ENCODE measurements around the gene DEAF1. TPM values are rescaled to one million over a fixed set of nuclear protein-coding genes. Genes with fewer than 3 reads are reported as not detected.

Gene DEAF1
- total and polyA plus RNA-seq, 10 of the 15 experiments (the other 5 are each of a cell fraction or from before 2014, with no cell fraction given), result 0.68 to 51.3 (median 25.9) TPM

GRCh38 chr11:719214-720016 lies 24.4 kb upstream of the DEAF1 start:
- CTCF ChIA-PET, result no interaction called here
- H3K79me2 ChIP-seq (ENCODE audit: control insufficient read depth, insufficient read depth, low read length), result no peaks in the 10 kb centered on the region
- intact Hi-C loops (cut with micrococcal nuclease; ENCODE audit: unreplicated experiment) (loop anchor here (2.0 to 5.0 kb wide), 2 partner anchors 23 to 102 kb away; partner anchors contain the start of gene IRF7), in situ Hi-C loops (cut with MboI) (loop anchor here (10.0 kb wide), 1 partner anchor 55 kb away; no protein-coding TSS in a partner anchor)
- RAD21 ChIA-PET (ENCODE audit: unreplicated experiment), result interaction anchor here (6.3 kb wide), 1 partner anchor 24 kb away, joined by 112 read pairs; the partner anchor contains the start of genes DEAF1 and TMEM80
- TF ChIP-seq ZNF592 (IDR thresholded peaks at IDR 0.05) (no peak), YBX1 (IDR thresholded peaks at IDR 0.05) (no peak), STAT1 (conservative IDR thresholded peaks at IDR 0.05) (no peak), NRF1 (conservative IDR thresholded peaks at IDR 0.05; ENCODE audit: low read depth, low read length) (no peak), TAF1 (IDR thresholded peaks at IDR 0.05; ENCODE audit: borderline replicate concordance, low read depth, low read length) (no peak), RCOR1 (conservative IDR thresholded peaks at IDR 0.05; ENCODE audit: low read depth, low read length) (no peak), JUNB (IDR thresholded peaks at IDR 0.05) (no peak), ZNF622 (IDR thresholded peaks at IDR 0.05) (no peak), RAD51 (IDR thresholded peaks at IDR 0.05) (no peak), ZNF274 (IDR thresholded peaks at IDR 0.05; ENCODE audit: insufficient read depth, insufficient read length) (no peak), CHD1 (IDR thresholded peaks at IDR 0.05; ENCODE audit: low read depth, low read length) (no peak), POLR2A (IDR thresholded peaks at IDR 0.05; ENCODE audit: low read depth, low read length) (no peak), NBN (IDR thresholded peaks at IDR 0.05) (no peak)
- POLR2A ChIA-PET, result interaction anchor here (8.2 kb wide), 1 partner anchor 24 kb away, joined by 72 read pairs; the partner anchor contains the start of genes DEAF1 and TMEM80
- H3K4me2 ChIP-seq (ENCODE audit: control insufficient read depth, insufficient read depth), result no peak overlapping the region
- H3K9me3 ChIP-seq (replicated peaks; ENCODE audit: control insufficient read depth, insufficient read depth, low read length), result no peaks in the 10 kb centered on the region; the same call in 2 of the 3 replicates
- H3K9ac ChIP-seq (ENCODE audit: control insufficient read depth, insufficient read depth, low read length), result no peak overlapping the region
- DNase-seq (ENCODE audit: low read depth, low spot score), result no peak
- H3K4me3 ChIP-seq, result no peak overlapping the region
- H3K36me3 ChIP-seq (ENCODE audit: control insufficient read depth in 2 of 2, insufficient read depth in 2 of 2, low read length in 1 of 2), result no peaks in the 10 kb centered on the region
- 0 out of 4 replicates have a peak, but pooled peaks cover 0 to 3% of the 10 kb centered on the region in 2 experiments for H3K27me3 ChIP-seq (replicated peaks in 1 of 2; ENCODE audit: control insufficient read depth in 2 of 2, insufficient read depth in 2 of 2, low read length in 1 of 2)
- SMC1A ChIA-PET (ENCODE audit: uncharacterized antibody, unreplicated experiment), result interaction anchor here (2.7 kb wide), 1 partner anchor 23 kb away, joined by 30 read pairs; the partner anchor contains the start of gene TMEM80
- H2AFZ ChIP-seq (ENCODE audit: control insufficient read depth, low read depth, low read length), result no peak overlapping the region
- peaks cover 12% of the 10 kb centered on the region for H3K4me1 ChIP-seq (ENCODE audit: control insufficient read depth, insufficient read depth, low read length)
- WGBS (ENCODE audit: insufficient coverage, insufficient replicate concordance, low lambda C conversion rate, missing lambda C conversion rate), result 80% methylated on average over 31 of the region's 34 CpGs
- H3K27ac ChIP-seq (ENCODE audit: control insufficient read depth, insufficient read depth), result no peak overlapping the region
- no peak for ATAC-seq
- no peak for FAIRE-seq
- H4K20me1 ChIP-seq (ENCODE audit: control insufficient read depth, insufficient read depth), result no peaks in the 10 kb centered on the region
- no TSS peak for BruUV-seq (replicated peaks)

Data from GM12878 (cell line).